GM15510 (cell line): ENCODE results near the gene DUOX1.

Source experiments
- POLR2A ChIP-seq: IDR thresholded peaks from 3 replicates; pipeline ENCODE4 v1.6.1; 2011; ENCODE audit warnings: borderline replicate concordance; ENCODE audit not compliant: insufficient read length; ENCODE audit errors: extremely low read depth

Gene DUOX1

GRCh38 chr15:45181491-45182285 lies 51.9 kb downstream of the DUOX1 start:
- TF ChIP-seq POLR2A, result no peak

GRCh38 chr15:45182996-45183395 lies 53.2 kb downstream of the DUOX1 start:
- no peak for TF ChIP-seq POLR2A

GRCh38 chr15:45183511-45183910 lies 53.7 kb downstream of the DUOX1 start:
- no peak for TF ChIP-seq POLR2A

- TF ChIP-seq POLR2A, result no peak
Measured at GRCh38 chr15:45184562-45185041, 54.8 kb downstream of the DUOX1 start.

- TF ChIP-seq POLR2A, result no peak
Measured at GRCh38 chr15:45185069-45185779, 55.4 kb downstream of the DUOX1 start.

GRCh38 chr15:45185903-45186770 lies 56.3 kb downstream of the DUOX1 start:
- no peak for TF ChIP-seq POLR2A

- no peak for TF ChIP-seq POLR2A
Measured at GRCh38 chr15:45186771-45187577, 57.2 kb downstream of the DUOX1 start.

- TF ChIP-seq POLR2A, result no peak
Measured at GRCh38 chr15:45187578-45187893, 57.7 kb downstream of the DUOX1 start.

- peak; percentile 40 for TF ChIP-seq POLR2A
Measured at GRCh38 chr15:45187894-45188830, 58.4 kb downstream of the DUOX1 start, which contains the start of gene SHF. TSS of gene SHF (minus strand) at chr15:45187966. CDS start at chr15:45187951, 15 bp downstream.

GRCh38 chr15:45197512-45197911 lies 67.7 kb downstream of the DUOX1 start:
- TF ChIP-seq POLR2A, result no peak

- TF ChIP-seq POLR2A, result peak; percentile 82
Measured at GRCh38 chr15:45198337-45199135, 68.7 kb downstream of the DUOX1 start.

GRCh38 chr15:45199136-45199810 lies 69.5 kb downstream of the DUOX1 start:
- TF ChIP-seq POLR2A, result no peak
